Adipocyte (in vitro differentiated cells): ENCODE data around the gene RBM19.
A peak's percentile ranks its signal among the peaks of the same experiment; 100 is the strongest.

Source experiments
- DNase-seq: peaks from one replicate; pipeline ENCODE4 v3.0.0-alpha.2; 2015; ENCODE audit warnings: low read depth
- H3K27me3 ChIP-seq: replicated peaks from 2 replicates; pipeline ENCODE4 v1.7.0; 2013; ENCODE audit warnings: mild to moderate bottlenecking, low read length, moderate library complexity; ENCODE audit not compliant: control insufficient read depth, insufficient read depth
- H3K36me3 ChIP-seq: 2 replicates; pipeline ENCODE4 v1.7.0; 2013; ENCODE audit warnings: low read length, mild to moderate bottlenecking, moderate library complexity; ENCODE audit not compliant: control insufficient read depth, insufficient read depth, severe bottlenecking
- H3K4me1 ChIP-seq: 2 replicates; pipeline ENCODE4 v1.7.0; 2013; ENCODE audit warnings: mild to moderate bottlenecking, low read length, moderate library complexity; ENCODE audit not compliant: control insufficient read depth, insufficient read depth
- H3K4me3 ChIP-seq: 2 replicates; pipeline ENCODE4 v1.7.0; 2013; ENCODE audit warnings: mild to moderate bottlenecking, low read length, moderate library complexity
- H3K9ac ChIP-seq: 2 replicates; pipeline ENCODE4 v1.7.0; 2013; ENCODE audit warnings: mild to moderate bottlenecking, low read length, moderate library complexity
- H3K9me3 ChIP-seq: 2 replicates; pipeline ENCODE4 v1.7.0; 2013; ENCODE audit warnings: mild to moderate bottlenecking, low read length, moderate library complexity; ENCODE audit not compliant: control insufficient read depth

The RBM19 gene

DNA sequence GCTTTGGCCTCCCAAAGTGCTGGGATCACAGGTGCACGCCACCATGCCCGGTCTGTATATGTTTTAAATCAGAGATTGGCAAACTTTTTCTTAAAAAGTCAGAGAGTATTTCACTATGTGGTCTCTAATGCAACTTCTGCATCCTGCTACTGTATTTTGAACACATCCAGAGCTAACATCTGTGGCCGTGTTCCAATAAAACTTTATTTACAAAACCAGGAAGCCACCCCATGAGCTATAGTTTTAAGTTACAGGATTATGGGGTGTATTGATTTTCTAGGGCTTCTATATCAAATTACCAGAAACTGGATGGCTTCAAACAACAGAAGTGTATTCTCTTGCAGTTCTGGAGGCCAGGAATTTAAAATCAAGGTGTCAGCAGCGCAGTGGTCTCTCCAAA lies 5.3 kb upstream of the RBM19 start:
- Histone ChIP-seq H3K36me3 (no peaks in the 10 kb centered on the region), H3K4me1 (peaks cover 7% of the 10 kb centered on the region), H3K27me3 (peaks cover 24% of the 10 kb centered on the region), H3K4me3 (no peak overlapping the region), H3K9me3 (no peaks in the 10 kb centered on the region), H3K9ac (no peak overlapping the region)
- DNase-seq = no peak

DNA sequence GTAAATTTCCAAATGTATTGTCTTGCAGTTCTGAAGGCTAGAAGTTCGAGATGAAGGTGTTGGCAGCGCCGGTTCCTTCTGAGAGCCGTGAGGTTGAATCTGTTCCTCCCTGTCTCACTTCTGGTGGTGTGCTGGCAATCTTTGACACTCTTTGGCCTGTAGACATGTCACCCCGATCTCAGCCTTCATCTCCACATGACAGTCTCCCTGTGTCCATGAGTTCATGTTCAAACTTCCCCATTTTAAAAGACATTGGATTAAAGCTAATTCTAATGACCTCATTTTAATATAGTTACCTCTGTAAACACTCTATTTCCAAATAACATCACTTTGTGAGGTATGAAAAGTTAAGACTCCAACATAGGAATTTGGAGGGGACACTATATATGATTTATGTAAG lies 4.1 kb upstream of the RBM19 start:
- Histone ChIP-seq H3K36me3 (no peaks in the 10 kb centered on the region), H3K4me3 (no peak overlapping the region), H3K4me1 (peaks cover 11% of the 10 kb centered on the region), H3K27me3 (peaks cover 22% of the 10 kb centered on the region), H3K9me3 (no peaks in the 10 kb centered on the region), H3K9ac (no peak overlapping the region)
- no peak for DNase-seq

DNA sequence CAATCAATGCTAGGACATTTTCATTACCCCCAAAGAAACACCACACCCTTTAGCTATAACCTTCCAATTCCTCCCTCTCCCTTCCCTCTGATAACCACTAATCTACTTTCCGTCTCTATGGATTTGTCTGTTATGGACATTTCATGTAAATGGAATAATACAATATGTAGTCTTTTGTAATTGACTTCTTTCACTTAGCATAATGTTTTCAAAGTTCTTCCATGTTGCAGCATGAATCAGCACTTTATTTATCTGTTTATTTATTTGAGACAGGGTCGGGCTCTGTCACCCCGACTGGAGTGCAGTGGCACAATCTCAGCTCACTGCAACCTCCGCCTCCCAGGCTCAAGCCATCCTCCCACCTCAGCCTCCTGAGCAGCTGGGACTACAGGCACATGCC lies 1.2 kb upstream of the RBM19 start:
- DNase-seq = no peak
- Histone ChIP-seq H3K36me3 (no peaks in the 10 kb centered on the region), H3K9me3 (no peaks in the 10 kb centered on the region), H3K4me1 (peaks cover 18% of the 10 kb centered on the region), H3K27me3 (peaks cover 5% of the 10 kb centered on the region), H3K9ac (no peak overlapping the region), H3K4me3 (no peak overlapping the region)

DNA sequence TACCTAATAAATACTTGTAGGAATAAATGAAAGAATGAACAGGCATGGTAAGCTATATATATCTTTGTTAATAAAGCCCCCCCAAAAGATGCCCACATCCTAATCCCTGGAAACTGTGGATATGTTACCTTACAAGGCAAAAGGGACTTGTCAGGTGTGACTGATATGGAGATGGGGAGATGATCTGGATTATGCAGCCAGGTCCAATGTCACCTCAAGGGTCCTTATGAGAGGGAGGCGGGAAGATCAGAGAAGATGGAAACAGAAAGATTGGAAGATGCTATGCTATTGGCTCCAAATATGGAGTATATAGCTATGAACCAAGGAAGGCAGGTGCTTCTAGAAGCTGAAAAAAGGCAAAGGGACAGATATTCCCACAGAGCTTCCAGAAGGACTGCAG lies 3.4 kb downstream of the RBM19 start:
- Histone ChIP-seq H3K36me3 (peaks cover 44% of the 10 kb centered on the region), H3K9me3 (no peaks in the 10 kb centered on the region), H3K4me3 (no peak overlapping the region), H3K4me1 (peaks cover 24% of the 10 kb centered on the region), H3K9ac (no peak overlapping the region), H3K27me3 (no peaks in the 10 kb centered on the region)
- DNase-seq = no peak

DNA sequence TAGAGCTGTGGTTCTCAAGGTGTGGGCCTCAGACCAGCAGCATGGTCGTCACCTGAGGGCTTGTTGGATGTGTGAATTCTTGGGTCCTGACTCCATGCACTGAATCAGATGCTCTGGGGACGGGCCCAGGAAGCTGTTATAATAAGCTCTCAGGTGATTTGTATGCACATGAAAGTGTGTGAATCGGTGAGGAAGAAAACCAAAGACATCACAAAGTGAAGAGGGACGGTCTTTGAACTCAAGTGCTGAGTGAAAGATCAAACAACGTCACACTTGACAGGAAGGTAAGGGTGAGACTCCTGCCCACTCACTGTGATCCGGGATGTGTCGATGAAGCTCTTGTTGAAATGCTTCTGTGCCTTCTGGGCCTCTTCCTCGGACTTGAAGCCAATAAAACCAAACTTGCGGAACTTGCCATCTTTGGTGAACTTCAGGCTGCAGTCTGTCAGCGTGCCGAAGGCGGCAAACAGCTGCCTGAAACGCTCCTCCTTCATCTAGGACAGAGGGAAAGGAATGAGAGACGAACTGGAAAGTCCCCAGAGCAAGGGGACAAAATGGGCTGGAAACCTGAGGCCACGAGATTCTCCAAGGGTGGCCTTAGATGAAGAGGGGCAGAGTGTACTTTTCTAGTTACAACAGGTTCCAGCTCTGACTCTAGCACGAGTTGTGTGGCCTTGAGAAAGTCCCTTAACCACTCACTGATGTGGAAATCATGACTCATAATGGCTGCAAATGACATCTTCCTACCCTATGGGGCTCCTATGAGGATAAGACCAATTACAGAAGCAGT lies 4.0 kb downstream of the RBM19 start:
- H3K36me3 ChIP-seq = peaks cover 47% of the 10 kb centered on the region
- no peak overlapping the region for H3K9ac ChIP-seq
- H3K9me3 ChIP-seq = no peaks in the 10 kb centered on the region
- peak; percentile 27 for DNase-seq
- H3K4me3 ChIP-seq = no peak overlapping the region
- no peaks in the 10 kb centered on the region for H3K27me3 ChIP-seq
- peaks cover 24% of the 10 kb centered on the region for H3K4me1 ChIP-seq

DNA sequence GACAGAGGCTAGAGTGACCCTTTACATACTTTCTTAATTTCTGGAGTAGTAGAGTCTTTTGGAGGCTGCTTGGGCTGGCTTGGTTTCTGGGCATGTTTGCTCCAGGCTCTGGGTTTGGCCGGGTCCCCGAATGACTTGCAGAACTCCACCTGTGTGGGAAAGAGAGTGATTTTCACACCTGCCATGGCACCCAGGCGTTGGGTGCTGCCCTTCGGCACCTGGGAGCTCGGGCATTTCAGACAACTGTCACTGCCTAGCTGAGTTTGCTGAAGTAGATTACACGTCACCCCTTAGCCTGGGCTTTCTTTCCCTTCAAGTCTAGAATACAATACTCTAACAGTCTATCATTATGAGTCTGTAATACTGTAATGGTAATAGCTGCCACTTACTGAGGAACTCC lies 6.1 kb downstream of the RBM19 start:
- Histone ChIP-seq H3K27me3 (no peaks in the 10 kb centered on the region), H3K36me3 (peaks cover 66% of the 10 kb centered on the region), H3K9me3 (no peaks in the 10 kb centered on the region), H3K4me1 (peaks cover 11% of the 10 kb centered on the region), H3K4me3 (no peak overlapping the region), H3K9ac (no peak overlapping the region)
- DNase-seq = no peak

DNA sequence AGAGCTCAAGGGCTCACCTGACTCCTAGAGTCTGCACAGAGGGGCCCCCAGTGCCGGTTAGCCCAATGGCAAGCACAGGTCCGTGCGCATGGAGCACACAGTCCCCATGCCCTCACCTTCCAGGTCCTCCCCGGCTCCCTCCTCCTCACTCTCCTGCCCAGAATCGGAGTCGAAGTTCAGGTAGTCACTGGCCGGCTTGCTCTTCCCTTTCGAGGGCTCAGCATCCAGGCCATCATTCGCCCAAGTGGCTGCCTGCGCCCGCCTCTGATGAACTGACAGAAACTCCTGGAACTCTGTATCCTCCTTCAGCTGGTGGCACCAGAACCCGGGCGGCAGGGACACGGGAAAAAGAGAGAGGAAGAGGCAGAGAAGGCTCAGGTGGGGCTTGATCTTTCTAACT lies 7.0 kb downstream of the RBM19 start:
- no peaks in the 10 kb centered on the region for H3K27me3 ChIP-seq
- H3K9me3 ChIP-seq = no peaks in the 10 kb centered on the region
- H3K9ac ChIP-seq = no peak overlapping the region
- no peak for DNase-seq
- peaks cover 75% of the 10 kb centered on the region for H3K36me3 ChIP-seq
- peaks cover 11% of the 10 kb centered on the region for H3K4me1 ChIP-seq
- H3K4me3 ChIP-seq = no peak overlapping the region

DNA sequence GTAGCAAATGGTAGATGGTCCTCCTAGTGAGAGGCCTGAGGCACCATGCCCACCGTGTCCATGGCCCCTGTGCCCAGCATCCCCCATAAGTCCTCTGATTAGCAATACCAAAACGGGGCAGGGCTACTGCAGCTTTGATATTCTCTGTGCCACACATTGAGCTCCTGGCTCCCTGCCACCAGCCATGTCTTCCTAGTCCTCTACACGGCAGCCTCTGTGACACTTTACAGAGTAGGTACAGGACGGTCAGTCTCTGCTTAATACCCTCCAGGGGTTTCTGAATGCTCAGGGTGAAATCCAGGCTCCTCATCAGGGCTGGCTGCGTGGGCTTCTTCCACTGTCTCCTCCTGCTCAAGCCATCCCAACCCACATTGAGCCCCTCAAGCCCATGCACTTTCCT lies 8.0 kb downstream of the RBM19 start:
- Histone ChIP-seq H3K36me3 (peaks cover 79% of the 10 kb centered on the region), H3K4me3 (no peak overlapping the region), H3K27me3 (no peaks in the 10 kb centered on the region), H3K9ac (no peak overlapping the region), H3K4me1 (peaks cover 11% of the 10 kb centered on the region), H3K9me3 (no peaks in the 10 kb centered on the region)
- DNase-seq = no peak

DNA sequence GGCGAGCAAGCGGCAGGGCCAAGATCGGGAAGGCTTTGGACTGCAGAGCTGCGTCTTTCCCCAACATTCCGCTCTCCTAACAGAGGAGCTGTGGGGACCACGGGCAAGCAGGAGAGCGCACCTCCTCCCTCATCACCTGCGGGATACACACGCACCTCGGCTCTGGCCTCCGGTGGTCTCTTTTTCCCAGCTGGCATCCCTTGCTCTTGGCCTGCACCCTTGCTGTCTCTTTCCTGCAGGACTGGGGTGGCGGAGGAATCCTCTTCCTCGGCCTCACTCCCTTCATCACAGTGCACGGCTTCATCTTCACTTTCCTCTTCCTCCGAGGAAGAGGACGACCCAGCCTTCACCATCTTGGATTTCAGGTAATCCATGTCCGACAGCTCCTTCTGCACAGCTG lies 8.5 kb downstream of the RBM19 start:
- no peak overlapping the region for H3K9ac ChIP-seq
- H3K27me3 ChIP-seq = no peaks in the 10 kb centered on the region
- no peaks in the 10 kb centered on the region for H3K9me3 ChIP-seq
- peaks cover 9% of the 10 kb centered on the region for H3K4me1 ChIP-seq
- DNase-seq = no peak
- peaks cover 84% of the 10 kb centered on the region for H3K36me3 ChIP-seq
- no peak overlapping the region for H3K4me3 ChIP-seq

DNA sequence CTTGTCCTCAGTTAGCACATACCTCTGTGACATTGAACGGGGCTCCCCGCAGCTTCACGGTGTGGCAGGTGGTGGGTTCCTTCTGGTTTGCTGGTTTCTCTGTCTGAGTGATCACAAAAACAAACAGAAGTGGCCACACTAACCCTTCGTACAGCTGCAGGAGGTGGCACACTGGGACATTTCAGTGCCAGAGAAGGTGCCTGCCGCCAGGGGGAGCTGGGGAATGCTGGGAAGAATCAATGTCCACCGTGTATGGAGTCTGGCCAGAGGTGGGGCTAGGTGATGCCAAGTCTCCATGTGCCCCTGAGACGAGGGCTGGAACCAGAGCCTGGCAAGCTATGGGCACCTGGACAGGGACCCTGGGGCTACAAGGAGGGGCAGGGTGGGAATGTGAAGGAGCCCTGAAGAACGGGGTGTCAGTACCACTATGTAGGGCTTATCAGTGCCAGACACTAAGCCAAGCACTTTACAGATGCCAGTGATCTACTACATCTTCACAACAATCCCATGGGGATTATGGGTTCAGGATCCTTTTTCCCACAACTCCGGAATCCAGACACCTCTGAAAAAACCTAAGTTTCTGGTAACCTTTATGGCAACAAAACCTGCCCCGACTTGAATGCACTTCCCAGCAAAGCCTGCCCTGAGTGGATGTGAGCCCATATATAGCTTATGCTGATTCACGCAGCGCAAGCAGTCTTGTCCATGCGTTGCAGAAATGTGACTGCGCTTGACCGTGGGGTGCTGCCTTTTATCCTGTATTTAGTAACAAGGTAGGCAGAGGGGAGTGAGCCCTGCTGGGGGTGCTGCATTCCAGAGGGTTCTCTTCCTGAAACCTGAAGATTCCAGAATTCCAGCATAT lies 10.8 kb downstream of the RBM19 start:
- H3K4me1 ChIP-seq = no peaks in the 10 kb centered on the region
- H3K9me3 ChIP-seq = no peaks in the 10 kb centered on the region
- peaks cover 81% of the 10 kb centered on the region for H3K36me3 ChIP-seq
- H3K4me3 ChIP-seq = no peak overlapping the region
- H3K9ac ChIP-seq = no peak overlapping the region
- no peaks in the 10 kb centered on the region for H3K27me3 ChIP-seq
- peak; percentile 11 for DNase-seq

DNA sequence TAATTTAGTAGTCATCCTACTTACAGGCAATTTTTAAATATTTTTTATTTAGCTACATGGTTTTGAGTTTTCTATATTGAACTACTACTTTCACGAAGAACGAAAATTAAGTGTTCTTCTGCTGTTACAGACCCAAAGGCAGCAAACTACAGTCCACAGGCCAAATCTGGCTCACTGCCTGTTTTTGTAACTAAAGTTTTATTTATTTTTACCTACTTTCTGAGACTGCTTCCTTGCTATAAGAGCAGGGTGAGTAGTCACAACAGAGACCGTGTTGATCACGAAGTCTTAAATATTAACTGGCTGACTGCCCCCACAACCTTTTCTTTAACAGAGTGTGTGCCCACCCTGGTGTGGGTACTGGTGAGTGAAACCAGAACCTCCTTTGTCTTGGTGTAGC lies 11.6 kb downstream of the RBM19 start:
- no peaks in the 10 kb centered on the region for H3K9me3 ChIP-seq
- H3K9ac ChIP-seq = no peak overlapping the region
- peaks cover 78% of the 10 kb centered on the region for H3K36me3 ChIP-seq
- no peak overlapping the region for H3K4me3 ChIP-seq
- H3K27me3 ChIP-seq = no peaks in the 10 kb centered on the region
- DNase-seq = no peak
- H3K4me1 ChIP-seq = no peaks in the 10 kb centered on the region
